ENCODE data around the gene PLCB1.

PLCB1 gene

DNA sequence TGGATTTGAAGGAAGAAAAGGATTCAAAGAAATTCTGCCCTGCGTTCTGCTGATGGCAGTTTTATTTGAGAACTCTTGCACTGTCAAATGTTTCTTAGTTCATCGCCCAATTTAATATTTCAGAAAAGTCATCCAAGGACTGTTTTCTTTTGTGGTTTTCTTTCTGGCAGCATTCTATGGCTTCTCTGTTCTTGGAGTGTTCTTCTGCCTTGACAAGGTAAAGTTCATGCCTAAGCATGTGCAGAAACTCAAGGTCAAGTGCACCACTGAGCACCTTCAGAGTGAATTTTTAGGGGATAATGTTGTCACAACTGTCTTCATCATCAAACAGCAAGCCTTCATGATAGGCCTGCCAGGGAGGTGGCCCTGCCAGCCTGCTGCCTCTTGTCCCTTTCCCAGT, 225.6 kb downstream of the PLCB1 start:
- TF ChIP-seq, protein P1, sequence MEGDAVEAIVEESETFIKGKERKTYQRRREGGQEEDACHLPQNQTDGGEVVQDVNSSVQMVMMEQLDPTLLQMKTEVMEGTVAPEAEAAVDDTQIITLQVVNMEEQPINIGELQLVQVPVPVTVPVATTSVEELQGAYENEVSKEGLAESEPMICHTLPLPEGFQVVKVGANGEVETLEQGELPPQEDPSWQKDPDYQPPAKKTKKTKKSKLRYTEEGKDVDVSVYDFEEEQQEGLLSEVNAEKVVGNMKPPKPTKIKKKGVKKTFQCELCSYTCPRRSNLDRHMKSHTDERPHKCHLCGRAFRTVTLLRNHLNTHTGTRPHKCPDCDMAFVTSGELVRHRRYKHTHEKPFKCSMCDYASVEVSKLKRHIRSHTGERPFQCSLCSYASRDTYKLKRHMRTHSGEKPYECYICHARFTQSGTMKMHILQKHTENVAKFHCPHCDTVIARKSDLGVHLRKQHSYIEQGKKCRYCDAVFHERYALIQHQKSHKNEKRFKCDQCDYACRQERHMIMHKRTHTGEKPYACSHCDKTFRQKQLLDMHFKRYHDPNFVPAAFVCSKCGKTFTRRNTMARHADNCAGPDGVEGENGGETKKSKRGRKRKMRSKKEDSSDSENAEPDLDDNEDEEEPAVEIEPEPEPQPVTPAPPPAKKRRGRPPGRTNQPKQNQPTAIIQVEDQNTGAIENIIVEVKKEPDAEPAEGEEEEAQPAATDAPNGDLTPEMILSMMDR (IDR thresholded peaks at IDR 0.05; ENCODE audit: control insufficient read depth, insufficient read depth, low read depth, low read length, missing control alignments) = no peak
- no peak overlapping the region for H3K4me3 ChIP-seq (ENCODE audit: control insufficient read depth, low read depth, low read length)
- no peak for DNase-seq (ENCODE audit: low read depth)

DNA sequence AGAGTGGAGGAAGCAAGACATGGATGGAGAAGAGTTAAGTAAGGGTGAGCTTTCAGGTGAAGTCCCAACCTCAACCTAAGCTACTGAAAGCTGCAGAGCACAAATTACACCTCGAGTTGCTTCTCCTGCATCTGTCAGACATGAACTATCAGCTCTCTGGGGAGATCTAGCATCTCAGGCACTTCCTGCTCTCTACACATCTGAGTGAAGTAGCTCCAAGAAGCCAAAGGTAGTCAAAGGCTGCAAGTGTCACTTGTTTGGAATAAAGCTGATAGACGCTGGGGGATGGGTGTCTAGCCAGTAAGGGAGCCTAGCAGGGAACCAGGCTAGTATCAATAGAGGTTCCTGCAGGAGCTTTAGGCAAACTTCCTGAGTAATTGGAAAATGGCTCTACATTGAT, 228.0 kb downstream of the PLCB1 start:
- TF ChIP-seq, protein P1 (IDR thresholded peaks at IDR 0.05; ENCODE audit: control insufficient read depth, insufficient read depth, low read depth, low read length, missing control alignments) = no peak

DNA sequence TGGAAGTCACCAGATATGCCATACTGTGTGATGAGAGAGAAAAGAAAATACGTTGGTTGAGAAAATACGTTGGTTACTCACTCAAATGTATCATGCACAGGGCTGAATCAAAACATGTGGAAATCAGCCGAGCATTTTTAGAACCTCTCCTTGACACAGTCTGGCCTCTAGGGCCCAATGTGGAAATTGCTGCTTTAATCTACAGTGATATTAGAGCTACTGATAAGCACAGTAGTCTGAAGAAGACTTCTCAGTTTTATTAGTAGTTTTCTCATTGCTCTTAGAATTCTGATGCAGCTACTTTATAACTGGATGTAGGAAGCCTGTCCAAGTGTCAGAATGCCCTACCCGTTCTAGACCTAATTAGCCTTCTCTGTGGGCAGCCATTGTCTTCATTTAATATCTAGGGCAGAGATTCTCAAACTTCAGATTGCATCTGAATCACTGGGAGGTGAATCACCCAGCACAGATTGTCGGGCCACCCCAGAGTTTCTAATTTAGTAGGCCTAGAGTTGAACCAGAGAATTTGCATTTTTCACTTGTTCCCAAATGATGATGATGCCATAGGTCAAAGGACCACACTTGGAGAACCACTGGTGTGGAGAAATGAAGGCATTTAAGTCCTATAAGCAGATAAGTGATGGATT, 229.1 kb downstream of the PLCB1 start:
- no peak overlapping the region for H3K4me3 ChIP-seq (ENCODE audit: control insufficient read depth, low read depth, low read length)
- no peak for DNase-seq (ENCODE audit: low read depth)
- TF ChIP-seq, protein P1 (IDR thresholded peaks at IDR 0.05; ENCODE audit: control insufficient read depth, insufficient read depth, low read depth, low read length, missing control alignments) = no peak

More for the DNA sequence above, 228.0 kb downstream of the PLCB1 start:
- DNase-seq (ENCODE audit: low read depth) = no peak
- H3K4me3 ChIP-seq (ENCODE audit: control insufficient read depth, low read depth, low read length) = no peak overlapping the region

DNA sequence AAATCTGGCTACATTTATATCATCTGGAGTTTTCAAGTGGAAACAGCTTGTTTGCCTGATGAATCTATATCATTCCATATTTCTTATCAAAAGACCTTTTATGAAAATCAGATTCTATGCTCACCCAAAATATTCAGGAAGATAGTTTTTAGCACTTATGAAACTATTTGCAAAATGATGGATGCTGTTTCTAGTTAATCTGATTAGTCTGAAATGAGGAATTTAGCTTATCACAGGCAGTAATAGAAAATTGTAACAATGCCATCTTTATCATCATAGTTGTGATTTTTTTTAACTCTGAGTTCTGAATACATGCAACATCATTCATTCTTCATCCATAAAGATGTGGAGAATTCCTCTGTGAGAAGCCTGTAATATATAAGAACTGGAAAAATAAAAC, 229.7 kb downstream of the PLCB1 start:
- TF ChIP-seq, protein P1 (IDR thresholded peaks at IDR 0.05; ENCODE audit: control insufficient read depth, insufficient read depth, low read depth, low read length, missing control alignments) = no peak
- DNase-seq (ENCODE audit: low read depth) = no peak
- H3K4me3 ChIP-seq (ENCODE audit: control insufficient read depth, low read depth, low read length) = no peak overlapping the region

DNA sequence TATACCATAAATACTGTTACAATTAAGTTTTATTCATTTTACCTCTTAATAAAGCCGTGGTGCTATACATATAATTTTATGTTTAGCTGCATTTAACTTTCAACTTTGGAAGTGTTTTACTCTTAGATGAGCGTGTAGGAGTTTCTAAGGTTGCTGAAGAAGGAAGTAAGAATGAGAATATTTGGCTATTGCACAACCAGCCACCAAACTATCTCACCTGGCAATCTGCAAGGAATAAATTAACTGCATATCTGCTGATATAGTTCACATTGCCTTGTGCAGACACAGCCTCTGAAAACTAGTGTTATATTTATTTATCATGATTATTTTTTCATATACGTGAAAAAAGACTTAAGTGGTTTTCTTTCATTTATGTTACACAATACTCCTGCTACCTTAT, 230.4 kb downstream of the PLCB1 start:
- no peak overlapping the region for H3K4me3 ChIP-seq (ENCODE audit: control insufficient read depth, low read depth, low read length)
- DNase-seq (ENCODE audit: low read depth) = no peak
- TF ChIP-seq, protein P1 (IDR thresholded peaks at IDR 0.05; ENCODE audit: control insufficient read depth, insufficient read depth, low read depth, low read length, missing control alignments) = no peak

DNA sequence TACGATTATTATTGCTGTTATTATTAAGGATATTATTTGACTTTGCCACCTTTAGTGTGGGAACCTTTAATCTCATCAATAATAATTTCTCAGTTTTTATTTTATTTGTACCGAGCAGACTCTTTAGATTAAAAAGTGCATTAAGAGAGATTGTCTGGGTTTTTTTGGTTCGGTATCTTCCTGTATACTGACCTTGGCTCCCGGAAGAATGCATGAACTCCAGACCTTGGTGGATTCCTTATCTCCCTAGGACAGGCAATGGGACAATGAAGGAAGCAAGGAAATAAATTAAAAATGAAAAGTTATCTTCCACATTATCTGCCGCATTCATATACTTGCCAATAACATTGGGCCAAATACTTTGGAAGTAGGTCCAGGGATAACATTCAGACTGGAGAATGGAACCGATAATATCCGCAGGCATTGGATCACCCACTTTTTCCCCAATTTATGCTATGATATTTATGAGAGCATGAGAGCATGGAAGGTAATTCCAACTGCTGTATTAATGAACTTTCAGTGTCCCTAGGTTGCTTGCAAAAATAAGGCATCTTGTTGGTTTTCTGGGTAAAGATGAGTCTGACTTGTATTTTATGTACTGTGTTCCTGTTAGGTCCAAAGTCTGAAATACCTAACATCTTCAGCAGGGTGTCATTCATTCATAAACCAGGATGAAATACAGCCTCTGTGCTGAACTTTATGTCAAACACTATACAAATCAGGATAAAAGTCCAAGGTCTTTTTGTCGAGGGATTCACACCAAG, 232.1 kb downstream of the PLCB1 start:
- TF ChIP-seq, protein P1 (IDR thresholded peaks at IDR 0.05; ENCODE audit: control insufficient read depth, insufficient read depth, low read depth, low read length, missing control alignments) = no peak
- no peak overlapping the region for H3K4me3 ChIP-seq (ENCODE audit: control insufficient read depth, low read depth, low read length)
- no peak for DNase-seq (ENCODE audit: low read depth)

Data from AG09309 (cell line).